H1 (cell line): ENCODE data around the gene EVPL. TPM values are rescaled to one million over a fixed set of nuclear protein-coding genes. Genes with fewer than 3 reads are reported as not detected.
"Not testable (repeated sequence)": the region's sequence is repeated elsewhere in the genome, so short reads cannot be mapped to it uniquely, and the experiment has no call there.

Source experiments
- CTCF ChIA-PET: fragments of 300-600 bp; sonication (Branson Sonifier 250); formaldehyde crosslinking; loops from one replicate; lab custom pipeline; 2021; ENCODE audit not compliant: partially characterized antibody; lab: Charles Lee
- POLR2A ChIA-PET: fragments of 300-600 bp; sonication (Branson Sonifier 250); formaldehyde crosslinking; loops from one replicate; lab custom pipeline; 2021; ENCODE audit warnings: inconsistent platforms; ENCODE audit not compliant: partially characterized antibody; lab: Charles Lee
- DNase-seq, 2 experiments: peaks; one replicate each; pipeline versions ENCODE4 v3.0.0 to v3.0.0-alpha.2; 2010 to 2022; ENCODE audit warnings: low spot score in 2 of 2, low read depth in 1 of 2, mixed read lengths in 1 of 2
- FAIRE-seq: peaks from 2 replicates; lab custom pipeline; 2011; peaks lifted over from hg19 to GRCh38; lab: Jason Lieb, UNC
- H2AFZ ChIP-seq: 2 replicates; pipeline ENCODE4 v1.8.1; 2012; ENCODE audit warnings: low read length, inconsistent platforms
- H2AK5ac ChIP-seq: 2 replicates; pipeline ENCODE4 v1.6.1; 2013; ENCODE audit warnings: low read depth, low read length
- H2BK120ac ChIP-seq: replicated peaks from 2 replicates; pipeline ENCODE3; 2013; ENCODE audit warnings: low read depth, low read length, inconsistent platforms
- H2BK12ac ChIP-seq: 2 replicates; pipeline ENCODE4 v1.6.1; 2013; ENCODE audit warnings: low read depth, low read length
- H2BK15ac ChIP-seq: 2 replicates; pipeline ENCODE4 v1.6.1; 2013; ENCODE audit warnings: low read length
- H2BK20ac ChIP-seq: 2 replicates; pipeline ENCODE4 v1.6.1; 2013; ENCODE audit warnings: low read length
- H2BK5ac ChIP-seq: 2 replicates; pipeline ENCODE4 v1.6.1; 2013; ENCODE audit warnings: low read depth, low read length
- H3K14ac ChIP-seq: 2 replicates; pipeline ENCODE4 v1.6.1; 2013; ENCODE audit warnings: inconsistent platforms; ENCODE audit not compliant: insufficient read length
- H3K18ac ChIP-seq: 2 replicates; pipeline ENCODE4 v1.6.1; 2013; ENCODE audit warnings: low read length; ENCODE audit errors: extremely low read depth
- H3K23ac ChIP-seq: 2 replicates; pipeline ENCODE4 v1.6.1; 2013; ENCODE audit warnings: inconsistent platforms; ENCODE audit not compliant: insufficient read length
- H3K23me2 ChIP-seq: 2 replicates; pipeline ENCODE4 v1.6.1; 2013; ENCODE audit warnings: low read depth, low read length
- H3K27ac ChIP-seq: 2 replicates; pipeline ENCODE4 v1.6.1; 2011; ENCODE audit warnings: low read depth, low read length, inconsistent platforms
- H3K27me3 ChIP-seq, 4 experiments: replicated peaks in 1 of 4; 1 replicate in 1 of 4; 2 replicates in 3 of 4; pipeline versions ENCODE4 v1.6.1 to v1.8.1; 2011 to 2013; ENCODE audit warnings: low read length in 3 of 4, mild to moderate bottlenecking in 3 of 4, inconsistent platforms in 2 of 4, mixed read lengths in 2 of 4, moderate library complexity in 1 of 4; ENCODE audit not compliant: control insufficient read depth in 3 of 4, insufficient read depth in 3 of 4; ENCODE audit errors: extremely low read depth in 1 of 4
- H3K36me3 ChIP-seq, 4 experiments: 2 replicates each; pipeline versions ENCODE4 v1.6.1 to v1.8.1; 2011 to 2013; ENCODE audit warnings: mild to moderate bottlenecking in 4 of 4, low read length in 3 of 4, moderate library complexity in 2 of 4, control low read depth in 1 of 4, inconsistent platforms in 1 of 4; ENCODE audit not compliant: insufficient read depth in 4 of 4, control insufficient read depth in 2 of 4
- H3K4ac ChIP-seq: replicated peaks from 2 replicates; pipeline ENCODE3; 2013; ENCODE audit warnings: low read length, low read depth, mixed read lengths, inconsistent platforms; ENCODE audit not compliant: insufficient read length
- H3K4me1 ChIP-seq, 4 experiments: replicated peaks in 1 of 4; 1 replicate in 1 of 4; 2 replicates in 3 of 4; pipeline versions ENCODE4 v1.6.1 to v1.8.1; 2011 to 2013; ENCODE audit warnings: low read length in 3 of 4, inconsistent platforms in 2 of 4, mixed read lengths in 1 of 4; ENCODE audit not compliant: insufficient read depth in 4 of 4, control insufficient read depth in 3 of 4
- H3K4me2 ChIP-seq, 2 experiments: 2 replicates each; pipeline versions ENCODE4 v1.6.1 to v1.8.1; 2011 to 2013; ENCODE audit warnings: low read depth in 2 of 2, low read length in 2 of 2, control low read depth in 1 of 2, inconsistent platforms in 1 of 2, mild to moderate bottlenecking in 1 of 2; ENCODE audit not compliant: insufficient read depth in 1 of 2
- H3K4me3 ChIP-seq, 4 experiments: fragments of 200-600, 300-600 bp in 1 of 4; sonication (generic), shearing (Covaris generic), sonication (Bioruptor Twin) in 1 of 4; 2 replicates each; pipeline versions ENCODE4 v1.5.1 to v1.8.1; 2011 to 2016; ENCODE audit warnings: low read length in 4 of 4, low read depth in 3 of 4, control low read depth in 2 of 4, inconsistent platforms in 2 of 4, mild to moderate bottlenecking in 2 of 4, mixed read lengths in 1 of 4, moderate library complexity in 1 of 4; ENCODE audit not compliant: insufficient read depth in 2 of 4; ENCODE audit errors: extremely low read depth in 1 of 4
- H3K56ac ChIP-seq: replicated peaks from 2 replicates; pipeline ENCODE3; 2013; ENCODE audit warnings: low read depth, mild to moderate bottlenecking, mixed read lengths, low read length, inconsistent platforms; ENCODE audit not compliant: insufficient read length
- H3K79me1 ChIP-seq: 2 replicates; pipeline ENCODE4 v1.6.1; 2013; ENCODE audit warnings: low read depth, low read length, control low read depth
- H3K79me2 ChIP-seq, 2 experiments: 2 replicates each; pipeline versions ENCODE4 v1.6.1 to v1.8.1; 2012 to 2013; ENCODE audit warnings: low read length in 2 of 2, mild to moderate bottlenecking in 2 of 2, inconsistent platforms in 1 of 2; ENCODE audit not compliant: insufficient read depth in 2 of 2, control insufficient read depth in 1 of 2
- H3K9ac ChIP-seq, 4 experiments: replicated peaks in 1 of 4; 1 replicate in 1 of 4; 2 replicates in 3 of 4; pipeline versions ENCODE4 v1.6.1 to v1.8.1; 2011 to 2013; ENCODE audit warnings: low read depth in 3 of 4, low read length in 3 of 4, control low read depth in 2 of 4, mild to moderate bottlenecking in 2 of 4, moderate library complexity in 2 of 4, inconsistent platforms in 1 of 4; ENCODE audit errors: extremely low read depth in 1 of 4
- H3K9me3 ChIP-seq, 2 experiments: 2 replicates each; pipeline versions ENCODE4 v1.6.1 to v1.8.1; 2012 to 2013; ENCODE audit warnings: mild to moderate bottlenecking in 2 of 2, moderate library complexity in 2 of 2, control low read depth in 1 of 2, inconsistent platforms in 1 of 2, low read depth in 1 of 2, low read length in 1 of 2, mixed read lengths in 1 of 2; ENCODE audit not compliant: insufficient read depth in 2 of 2
- H4K20me1 ChIP-seq, 2 experiments: replicated peaks in 1 of 2; 2 replicates each; pipeline versions ENCODE3 to v1.8.1; 2011 to 2013; ENCODE audit warnings: inconsistent platforms in 2 of 2, low read length in 2 of 2, mild to moderate bottlenecking in 1 of 2; ENCODE audit not compliant: insufficient read depth in 2 of 2, control insufficient read depth in 1 of 2
- H4K5ac ChIP-seq: 2 replicates; pipeline ENCODE4 v1.6.1; 2013; ENCODE audit warnings: low read length, low read depth, mixed read lengths, inconsistent platforms; ENCODE audit not compliant: insufficient read length
- H4K8ac ChIP-seq: 2 replicates; pipeline ENCODE4 v1.8.0; 2013; ENCODE audit warnings: mild to moderate bottlenecking, moderate library complexity, low read length, inconsistent platforms; ENCODE audit not compliant: insufficient read depth; ENCODE audit errors: extremely low read depth
- H4K91ac ChIP-seq: replicated peaks from 2 replicates; pipeline ENCODE3; 2013; ENCODE audit warnings: low read length, mixed read lengths, inconsistent platforms; ENCODE audit not compliant: insufficient read length
- GABPA ChIP-seq: IDR thresholded peaks from 2 replicates; pipeline ENCODE4 v1.6.1; 2011; ENCODE audit warnings: mild to moderate bottlenecking, low read length, moderate library complexity, borderline replicate concordance; ENCODE audit not compliant: insufficient read depth
- RBBP5 ChIP-seq: IDR thresholded peaks from 2 replicates; pipeline ENCODE4 v1.7.1; 2012; ENCODE audit warnings: low read depth, mild to moderate bottlenecking, inconsistent platforms, low read length, moderate library complexity, borderline replicate concordance
- WGBS, 2 experiments: shearing (Covaris generic) in 1 of 2; methylation state at CpG; one replicate each; pipeline versions ENCODE4 v1.1.6 to v1.1.7; 2013 to 2015; ENCODE audit warnings: low lambda C conversion rate in 2 of 2, mixed read lengths in 2 of 2, inconsistent platforms in 1 of 2, low coverage in 1 of 2, missing lambda C conversion rate in 1 of 2; ENCODE audit not compliant: insufficient replicate concordance in 2 of 2, insufficient coverage in 1 of 2, insufficient read length in 1 of 2; ENCODE audit errors: extremely low coverage in 1 of 2, missing lambda C conversion rate in 1 of 2; 5-methylcytosine and 5-hydroxymethylcytosine counted together
- polyA plus RNA-seq, 7 experiments: library from polyadenylated mRNA; depleted of rRNA in 3 of 7; stranded (reverse) in 5 of 7; unstranded in 2 of 7; fragments of >200 nt in 5 of 7; fragments of 200-250 nt in 2 of 7; gene quantifications; 1 replicate in 5 of 7; 2 replicates in 1 of 7; 4 replicates in 1 of 7; pipeline versions ENCODE4 v1.2.1 to v1.2.3, GENCODE V29; 2011 to 2013; ENCODE audit warnings: missing spikeins in 2 of 7, mixed read lengths in 2 of 7
- total RNA-seq: library from RNA; stranded (reverse); fragmentation: NEBNext Ultra II Directional; extraction: Animal tissue kit (Norgen Biotek cat#: 25700); gene quantifications from 2 replicates; pipeline ENCODE4 v1.2.1, GENCODE V29; 2021

Gene EVPL
- total and polyA plus RNA-seq, 2 of the 8 experiments (the other 6 are each of a cell fraction or from before 2014, with no cell fraction given): 0.20 to 0.99 TPM

- TF ChIP-seq GABPA: no peak
- TF ChIP-seq RBBP5: no peak
These were observed 19.0 kb upstream of the EVPL start (continued) for GRCh38 chr17:76046064-76046463.

GRCh38 chr17:76044475-76045007, 17.4 kb upstream of the EVPL start:
- CTCF ChIA-PET, H2AK5ac ChIP-seq, H3K56ac ChIP-seq, H2BK20ac ChIP-seq, H3K9me3 ChIP-seq, H3K27me3 ChIP-seq, H3K23ac ChIP-seq, H3K4me2 ChIP-seq, H4K8ac ChIP-seq, FAIRE-seq, H3K23me2 ChIP-seq, DNase-seq, H3K18ac ChIP-seq, H3K4ac ChIP-seq, H3K79me2 ChIP-seq, H3K27ac ChIP-seq, H4K20me1 ChIP-seq, POLR2A ChIA-PET, H3K9ac ChIP-seq, H2BK12ac ChIP-seq, H3K4me3 ChIP-seq, H2BK5ac ChIP-seq, H4K91ac ChIP-seq, H3K14ac ChIP-seq, H2BK15ac ChIP-seq, H3K79me1 ChIP-seq, H2BK120ac ChIP-seq, H2AFZ ChIP-seq, H4K5ac ChIP-seq: not testable (repeated sequence)
- WGBS, 2 experiments: 97% methylated on average over 11 of the region's 11 CpGs; no CpG with 5 or more reads in 1 of the 2 experiments
- H3K36me3 ChIP-seq: peaks cover 39 to 92% (median 75%) of the 10 kb centered on the region in 4 experiments
- peaks cover 0 to 12% (median 3%) of the 10 kb centered on the region in 4 experiments; a peak in 4 of 7 replicates for H3K4me1 ChIP-seq
